GM18519 (cell line): ENCODE measurements around the gene ROCK2.

Experiments used
- ATAC-seq: cut with Tn5 transposase; IDR thresholded peaks from one replicate; pipeline ENCODE4 v1.9.1; 2021; ENCODE audit warnings: mild to moderate bottlenecking, moderate library complexity; ENCODE audit not compliant: unreplicated experiment, low FRiP score

Gene ROCK2

GRCh38 chr2:11344342-11344955, at the start of gene ROCK2:
Gene ROCK2, minus strand, starts transcription at chr2:11344636. Its CDS starts 500 bp downstream, at chr2:11344136.
- peak; percentile 42 for ATAC-seq

DNA sequence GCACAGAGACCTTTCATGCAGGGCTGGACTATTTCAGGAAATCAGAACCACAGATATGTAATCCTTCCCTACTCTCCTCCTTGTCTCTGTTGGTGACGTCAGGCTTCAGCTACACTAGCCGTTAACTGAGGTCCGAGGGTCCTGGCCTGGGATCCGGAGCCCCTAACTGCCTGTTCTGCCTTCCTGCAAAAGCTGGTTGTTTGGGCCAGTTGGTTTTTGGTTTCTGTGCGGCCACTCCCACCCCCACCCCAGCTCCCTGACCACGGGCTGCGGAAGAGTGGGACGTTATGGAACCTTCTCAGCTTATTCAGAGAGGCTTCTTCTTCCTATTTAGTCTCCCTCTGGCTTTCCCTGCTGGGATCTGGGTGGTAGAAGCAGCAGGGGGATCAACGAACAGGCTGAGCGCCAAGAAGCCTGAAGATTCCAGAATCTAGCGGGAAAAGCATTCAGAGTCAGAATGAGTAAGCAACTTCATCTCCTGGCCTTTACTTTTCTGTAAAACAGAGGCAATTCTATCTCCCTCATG, 49.3 kb upstream of the ROCK2 start:
- no peak for ATAC-seq

DNA sequence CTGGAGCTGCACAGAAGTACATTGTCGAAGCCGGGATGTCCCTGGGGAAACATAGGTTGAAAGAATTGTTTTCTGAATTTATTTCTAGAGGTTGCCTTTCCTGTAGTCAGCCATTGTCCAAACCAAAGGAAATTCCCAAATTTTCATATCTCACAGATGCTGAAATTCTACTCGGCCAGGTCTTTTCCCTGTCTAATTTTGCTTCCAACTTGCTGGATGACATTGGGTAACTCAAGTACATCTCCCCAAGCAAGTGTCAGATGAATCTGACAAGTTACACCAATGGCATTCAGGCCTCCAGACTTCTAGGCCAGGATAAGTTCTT, 47.5 kb upstream of the ROCK2 start:
- ATAC-seq, result no peak

DNA sequence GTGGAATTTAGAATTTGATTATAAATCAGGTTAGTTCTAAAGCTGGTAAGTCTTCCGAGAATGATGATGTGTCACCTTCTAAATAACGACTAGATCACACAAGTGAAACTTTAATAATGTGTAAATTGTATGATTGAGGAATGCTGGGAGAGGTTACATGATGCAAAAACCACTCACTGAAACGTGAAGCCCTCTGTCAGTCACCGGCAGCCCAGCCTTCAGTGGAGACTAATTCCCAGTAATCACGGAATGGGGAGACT, 45.9 kb upstream of the ROCK2 start:
- no peak for ATAC-seq

- ATAC-seq, result no peak
These were observed 45.3 kb upstream of the ROCK2 start for GRCh38 chr2:11389551-11390398.

GRCh38 chr2:11389052-11389420, 44.6 kb upstream of the ROCK2 start:
- no peak for ATAC-seq

GRCh38 chr2:11388262-11389051, 44.0 kb upstream of the ROCK2 start:
- ATAC-seq, result no peak

DNA sequence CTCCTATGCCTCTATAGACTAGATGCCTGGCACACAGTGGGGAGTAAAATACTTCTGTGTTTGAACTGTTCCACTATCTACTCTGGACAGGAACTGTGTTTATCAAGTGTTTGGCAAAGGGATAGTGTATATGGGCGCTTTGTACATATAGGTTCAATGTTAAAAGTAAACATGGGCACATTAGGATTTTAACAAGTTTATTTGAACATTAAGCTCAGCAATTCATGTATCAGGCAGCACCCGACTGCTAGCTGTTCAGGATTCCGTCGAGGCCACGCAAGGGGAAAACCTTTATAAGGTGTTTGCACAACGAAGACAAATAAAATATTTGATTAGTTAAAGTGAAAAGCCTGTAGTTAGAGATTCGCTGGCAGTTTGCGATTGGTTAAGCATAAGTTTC, 43.4 kb upstream of the ROCK2 start:
- ATAC-seq, result no peak

DNA sequence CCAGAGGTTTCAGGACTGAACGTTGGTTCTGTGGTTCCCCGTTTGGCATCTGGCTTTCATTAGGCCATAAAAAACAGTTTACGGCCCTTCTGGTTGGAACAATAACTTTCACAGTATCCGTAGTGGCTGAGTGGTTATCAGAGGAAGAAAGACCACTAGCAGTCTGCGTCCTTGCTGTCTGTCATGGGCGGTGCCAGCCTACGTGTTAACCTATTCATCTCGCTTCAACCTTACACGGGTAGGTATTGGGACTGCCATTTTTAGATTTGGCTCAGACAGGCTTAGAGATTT, 42.6 kb upstream of the ROCK2 start:
- ATAC-seq, result no peak

DNA sequence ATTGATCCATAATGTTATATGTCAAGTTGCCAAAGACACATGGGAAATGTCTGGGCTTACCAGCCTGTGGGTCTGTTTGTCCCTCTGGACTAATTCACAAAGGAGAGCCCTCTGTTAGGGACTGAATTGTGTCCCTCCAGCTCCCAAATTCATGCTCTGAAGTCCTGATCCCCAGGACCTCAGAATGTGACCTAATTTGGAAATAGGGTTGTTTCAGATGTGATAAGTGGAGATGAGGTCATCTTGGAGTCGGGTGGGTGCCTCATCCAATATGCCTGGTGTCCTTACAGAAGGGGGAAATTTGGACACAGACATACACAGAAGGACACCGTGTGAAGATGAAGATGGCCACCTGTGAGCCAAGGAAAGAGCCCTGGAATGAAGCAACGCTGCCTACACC, 41.4 kb upstream of the ROCK2 start:
- ATAC-seq, result no peak

GRCh38 chr2:11385216-11385615, 40.8 kb upstream of the ROCK2 start:
- no peak for ATAC-seq

DNA sequence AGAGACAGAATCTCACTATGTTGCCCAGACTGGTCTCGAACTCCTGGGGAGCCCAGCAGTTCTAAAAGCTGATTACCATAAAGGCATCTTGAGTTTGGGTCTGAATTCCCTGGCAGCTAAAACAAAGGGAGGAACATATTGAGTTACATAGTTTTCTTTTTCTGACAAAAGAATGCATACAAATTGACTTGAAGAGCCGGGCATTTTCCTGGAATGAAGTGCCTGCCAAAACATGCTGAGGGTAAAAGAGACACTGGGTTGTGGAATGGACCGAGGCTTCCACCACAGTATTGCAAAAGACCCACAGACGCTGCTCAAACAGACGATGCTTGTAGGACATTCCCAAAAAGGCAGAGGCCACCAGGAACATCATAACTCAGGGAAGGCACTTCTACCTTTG, 35.1 kb upstream of the ROCK2 start:
- ATAC-seq, result no peak

GRCh38 chr2:11377928-11378545, 33.6 kb upstream of the ROCK2 start:
- ATAC-seq, result peak; percentile 86

DNA sequence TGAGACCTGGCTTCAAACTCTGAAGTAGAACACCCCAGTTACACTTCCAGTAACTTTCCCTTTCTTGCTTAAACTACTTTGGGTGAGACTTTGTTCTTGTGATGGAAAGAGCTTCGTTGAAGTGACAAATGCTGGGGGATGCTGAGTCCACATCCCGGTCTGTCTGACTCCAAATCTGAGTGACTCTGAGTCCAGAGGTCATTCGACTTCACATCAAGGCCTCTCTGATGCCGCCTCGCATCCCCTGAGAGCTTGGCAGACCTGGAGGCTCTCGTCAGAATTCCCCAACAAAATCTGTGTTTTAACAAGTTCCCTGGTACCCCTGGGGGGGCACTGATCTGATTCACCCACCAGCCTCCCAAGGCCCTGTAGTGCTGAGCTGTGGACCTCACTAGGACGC, 31.6 kb upstream of the ROCK2 start:
- no peak for ATAC-seq

DNA sequence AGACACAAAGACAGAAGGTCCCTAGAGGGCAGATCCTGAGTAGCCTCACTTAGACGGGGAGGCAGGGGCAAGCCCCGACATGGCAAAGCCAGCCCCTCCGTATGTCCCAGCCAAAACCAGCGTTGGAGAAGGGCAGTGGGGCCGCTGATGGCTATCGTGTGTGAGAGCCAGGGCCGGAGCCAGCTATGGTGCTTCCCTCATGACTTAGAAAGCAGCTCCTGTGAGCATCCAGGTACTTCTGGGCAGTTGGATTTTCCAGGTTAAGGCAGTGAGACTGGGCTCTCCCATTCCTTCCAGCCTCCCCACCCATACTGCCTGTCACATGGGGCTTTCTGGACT, 31.2 kb upstream of the ROCK2 start:
- ATAC-seq, result no peak

DNA sequence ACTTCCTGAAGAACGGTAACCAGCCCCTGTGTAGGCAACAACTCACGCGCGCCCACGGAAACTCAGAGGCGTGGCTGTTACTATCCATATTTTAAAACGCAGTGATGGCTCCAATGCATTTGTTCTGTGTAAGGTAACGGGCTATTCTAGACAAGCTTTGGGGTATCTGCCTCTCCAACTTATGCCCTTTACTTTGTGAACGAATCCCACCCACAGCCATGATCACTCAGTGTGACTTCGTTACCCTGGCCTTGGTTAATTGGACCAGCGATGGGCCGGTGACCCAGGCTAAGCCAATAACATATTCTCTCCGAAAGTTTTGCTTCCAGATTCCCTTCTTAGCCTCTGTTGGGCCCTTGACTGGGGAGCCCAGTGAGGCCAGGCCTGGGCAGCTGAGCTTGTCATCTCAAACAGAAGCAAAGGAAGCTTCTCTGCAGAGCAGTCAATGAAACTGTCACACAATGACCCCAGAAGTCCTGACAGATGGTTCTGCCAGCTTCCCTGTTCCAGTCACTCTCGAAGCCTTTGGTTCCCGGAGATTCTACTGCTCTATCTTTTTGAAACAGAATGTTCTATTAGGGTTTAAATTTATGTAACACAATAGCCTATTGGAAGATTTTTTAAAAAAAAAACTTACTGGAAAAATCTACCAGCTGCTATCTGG, 30.7 kb upstream of the ROCK2 start:
- ATAC-seq, result no peak

DNA sequence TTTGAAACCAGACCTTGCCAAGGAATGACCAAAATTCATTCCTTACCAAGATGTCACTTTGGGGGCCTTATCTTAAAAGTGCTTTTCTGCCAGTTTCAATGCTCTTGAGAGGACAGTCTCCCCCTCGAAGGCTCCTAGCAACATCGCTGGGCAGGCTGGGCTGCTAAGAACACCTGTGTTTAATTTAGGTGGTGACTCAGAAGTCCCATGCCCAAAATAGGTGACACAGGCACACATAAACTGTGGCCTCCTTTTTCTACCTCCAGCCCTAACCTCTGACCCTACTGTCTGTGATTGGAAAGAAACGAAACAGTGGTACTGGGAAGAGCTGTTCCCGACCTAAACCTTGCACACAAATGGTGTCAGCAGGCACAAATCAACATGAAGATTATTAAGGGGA, 28.7 kb upstream of the ROCK2 start:
- ATAC-seq, result no peak

DNA sequence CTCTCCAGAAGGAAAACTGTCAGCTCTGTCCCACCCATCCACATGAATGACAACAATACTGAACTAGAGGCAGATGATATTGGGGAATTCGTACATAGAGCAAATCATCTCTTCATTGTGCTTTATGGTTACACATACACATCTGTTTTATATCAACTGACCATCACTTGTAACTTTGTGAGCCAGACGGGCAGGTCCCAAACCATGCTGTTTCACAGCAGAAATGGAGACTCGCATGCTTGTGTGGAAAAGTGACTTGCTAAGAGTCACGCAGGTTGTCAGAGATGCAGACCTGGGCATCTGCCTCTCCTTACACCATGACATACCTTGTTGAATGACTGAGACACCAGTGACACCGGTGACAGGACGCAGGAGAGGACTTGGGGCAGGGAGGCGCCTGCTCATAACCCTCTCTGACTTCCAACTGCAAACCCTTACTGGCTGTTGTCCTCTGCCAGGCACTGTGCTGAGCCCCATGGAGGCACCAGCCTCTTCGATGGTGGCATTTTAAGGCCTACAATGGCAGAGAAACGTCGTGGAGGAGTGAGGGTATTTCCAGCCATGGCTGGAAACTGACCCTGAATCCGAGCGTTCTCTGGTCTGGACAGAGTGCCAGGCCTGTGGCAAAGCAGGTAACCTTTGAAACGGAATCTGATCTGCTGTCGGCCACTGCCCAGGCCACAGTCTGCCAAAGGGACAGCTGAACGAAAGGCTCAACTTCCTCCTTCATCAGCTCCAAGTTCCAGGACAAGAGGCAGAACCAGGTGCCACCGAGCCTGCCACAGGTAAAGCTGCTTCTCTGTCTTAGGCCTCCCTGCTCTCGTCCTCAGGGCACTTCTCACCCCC, 26.9 kb upstream of the ROCK2 start:
- ATAC-seq, result no peak

DNA sequence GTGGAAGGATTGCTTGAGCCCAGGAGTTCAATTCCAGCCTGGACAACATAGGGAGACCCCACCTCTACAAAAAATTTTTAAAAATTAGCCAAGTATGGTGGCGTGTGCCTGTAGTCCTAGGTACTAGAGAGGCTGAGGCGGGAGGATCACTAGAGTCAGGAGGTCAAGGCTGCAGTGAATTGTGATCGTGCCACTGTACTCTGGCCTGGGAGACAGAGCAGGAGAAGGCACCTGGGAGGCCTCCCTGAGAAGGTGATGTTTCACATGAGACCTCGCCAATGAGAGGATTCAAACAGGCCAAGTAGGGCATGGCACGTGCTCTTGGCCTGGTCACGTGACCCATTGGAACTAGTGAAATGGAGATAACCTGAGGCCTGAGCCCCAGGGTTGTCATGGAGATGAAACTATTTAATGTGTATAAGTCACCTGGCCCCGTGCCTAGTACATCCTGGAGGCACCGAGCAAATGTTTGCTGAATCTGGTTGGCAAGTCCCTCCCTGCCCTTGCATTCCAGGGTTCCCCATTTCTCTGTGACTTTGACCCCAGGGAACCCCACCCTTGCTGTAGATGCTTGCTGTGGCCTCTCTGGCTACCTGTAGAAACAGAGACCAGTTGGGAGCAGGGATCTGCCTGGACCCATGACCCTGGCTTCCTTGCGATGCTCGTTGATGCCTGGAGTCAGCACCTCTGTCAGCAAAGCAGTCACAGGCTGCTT, 26.1 kb upstream of the ROCK2 start:
- no peak for ATAC-seq
